Measurements from ENCODE around the gene NACAD. TPM values are rescaled to one million over a fixed set of nuclear protein-coding genes. Genes with fewer than 3 reads are reported as not detected.

Gene NACAD
- total RNA-seq, 2 experiments from 2014 or later, result 0.08 to 0.14 TPM

- Mint-ChIP-seq H3K4me3 (no peak overlapping the region), H3K27me3 (no peaks in the 10 kb centered on the region), H3K36me3 (ENCODE audit: low read depth) (peaks cover 54% of the 10 kb centered on the region), H3K9me3 (no peaks in the 10 kb centered on the region), H3K4me1 (ENCODE audit: low read depth) (peaks cover 3% of the 10 kb centered on the region), H3K27ac (no peak overlapping the region)
- Histone ChIP-seq H3K4me3 (ENCODE audit: low read length) (no peak overlapping the region), H3K27ac (ENCODE audit: low read depth in 1 of 2, low read length in 2 of 2) (no peak overlapping the region), H3K4me1 (ENCODE audit: insufficient read depth, low read length) (peaks cover 11% of the 10 kb centered on the region), H3K27me3 (ENCODE audit: control insufficient read depth in 1 of 2, insufficient read depth in 2 of 2, low read length in 2 of 2) (no peaks in the 10 kb centered on the region), H3K36me3 (ENCODE audit: insufficient read depth, low read length) (peaks cover 50% of the 10 kb centered on the region), H3K9me3 (ENCODE audit: control insufficient read depth in 1 of 2, insufficient read depth in 1 of 2, low read length in 2 of 2) (no peaks in the 10 kb centered on the region)
- intact Hi-C loops (cut with DNase I, micrococcal nuclease), result no loop called here
- no peak for TF ChIP-seq CTCF (IDR thresholded peaks at IDR 0.05)
- POLR2A ChIA-PET, result no interaction called here
- DNase-seq, result no peak
- CTCF ChIA-PET, result no interaction called here
- ATAC-seq (ENCODE audit: poor library complexity), result no peak
Observed at GRCh38 chr7:45076946-45077345, 11.8 kb downstream of the NACAD start.

- Histone ChIP-seq H3K27ac (ENCODE audit: low read depth in 1 of 2, low read length in 2 of 2) (no peak overlapping the region), H3K9me3 (ENCODE audit: control insufficient read depth in 1 of 2, insufficient read depth in 1 of 2, low read length in 2 of 2) (no peaks in the 10 kb centered on the region), H3K4me1 (ENCODE audit: insufficient read depth, low read length) (peaks cover 11% of the 10 kb centered on the region), H3K36me3 (ENCODE audit: insufficient read depth, low read length) (peaks cover 59% of the 10 kb centered on the region), H3K4me3 (ENCODE audit: low read length) (no peak overlapping the region), H3K27me3 (ENCODE audit: control insufficient read depth in 1 of 2, insufficient read depth in 2 of 2, low read length in 2 of 2) (no peaks in the 10 kb centered on the region)
- DNase-seq, result peak in 1 of 14 experiments; percentile 27
- intact Hi-C loops (cut with DNase I, micrococcal nuclease), result no loop called here
- Mint-ChIP-seq H3K9me3 (no peaks in the 10 kb centered on the region), H3K27me3 (no peaks in the 10 kb centered on the region), H3K36me3 (ENCODE audit: low read depth) (peaks cover 62% of the 10 kb centered on the region), H3K4me3 (no peak overlapping the region), H3K4me1 (ENCODE audit: low read depth) (peaks cover 3% of the 10 kb centered on the region), H3K27ac (no peak overlapping the region)
- POLR2A ChIA-PET, result no interaction called here
- no peak for ATAC-seq (ENCODE audit: poor library complexity)
- TF ChIP-seq CTCF (IDR thresholded peaks at IDR 0.05), result no peak
- CTCF ChIA-PET, result no interaction called here
Observed at GRCh38 chr7:45075871-45076796, 12.6 kb downstream of the NACAD start.

- Mint-ChIP-seq H3K36me3 (ENCODE audit: low read depth) (peaks cover 69% of the 10 kb centered on the region), H3K9me3 (no peaks in the 10 kb centered on the region), H3K4me1 (ENCODE audit: low read depth) (peaks cover 3% of the 10 kb centered on the region), H3K4me3 (no peak overlapping the region), H3K27ac (no peak overlapping the region), H3K27me3 (no peaks in the 10 kb centered on the region)
- Histone ChIP-seq H3K27me3 (ENCODE audit: control insufficient read depth in 1 of 2, insufficient read depth in 2 of 2, low read length in 2 of 2) (no peaks in the 10 kb centered on the region), H3K27ac (ENCODE audit: low read depth in 1 of 2, low read length in 2 of 2) (no peak overlapping the region), H3K4me1 (ENCODE audit: insufficient read depth, low read length) (peaks cover 11% of the 10 kb centered on the region), H3K36me3 (ENCODE audit: insufficient read depth, low read length) (peaks cover 67% of the 10 kb centered on the region), H3K4me3 (ENCODE audit: low read length) (no peak overlapping the region), H3K9me3 (ENCODE audit: control insufficient read depth in 1 of 2, insufficient read depth in 1 of 2, low read length in 2 of 2) (no peaks in the 10 kb centered on the region)
- ChIA-PET CTCF (no interaction called here), POLR2A (no interaction called here)
- intact Hi-C loops (cut with DNase I, micrococcal nuclease), result no loop called here
- ATAC-seq (ENCODE audit: poor library complexity), result no peak
- no peak for TF ChIP-seq CTCF (IDR thresholded peaks at IDR 0.05)
- no peak for DNase-seq
Observed at GRCh38 chr7:45075355-45075644, 13.5 kb downstream of the NACAD start.
